Ammon's horn (tissue), 1 donor: ENCODE measurements around the gene AP5M1.
"Not testable (repeated sequence)": the region's sequence is repeated elsewhere in the genome, so short reads cannot be mapped to it uniquely, and the experiment has no call there.

ENCODE experiments used
- DNase-seq: peaks from one replicate; pipeline ENCODE4 v3.0.0-alpha.2; 2016; ENCODE audit warnings: low spot score

AP5M1 gene

GRCh38 chr14:57291692-57292647 lies 23.2 kb downstream of the AP5M1 start:
- DNase-seq: no peak

GRCh38 chr14:57293866-57294837 lies 25.4 kb downstream of the AP5M1 start:
- DNase-seq: no peak

- no peak for DNase-seq
Observed at GRCh38 chr14:57295239-57295638, 26.5 kb downstream of the AP5M1 start.

- DNase-seq: no peak
Observed at GRCh38 chr14:57297852-57298251, 29.1 kb downstream of the AP5M1 start.

GRCh38 chr14:57299511-57299910 lies 30.7 kb downstream of the AP5M1 start:
- DNase-seq: no peak

- no peak for DNase-seq
Observed at GRCh38 chr14:57302883-57303282, 34.1 kb downstream of the AP5M1 start.

- DNase-seq: no peak
Observed at GRCh38 chr14:57314396-57315089, 45.8 kb downstream of the AP5M1 start.

GRCh38 chr14:57317248-57317833 lies 48.6 kb downstream of the AP5M1 start:
- peak; percentile 79 for DNase-seq

- no peak for DNase-seq
Observed at GRCh38 chr14:57319636-57320192, 50.9 kb downstream of the AP5M1 start.

GRCh38 chr14:57323721-57324120 lies 55.0 kb downstream of the AP5M1 start:
- no peak for DNase-seq

GRCh38 chr14:57326253-57326652 lies 57.5 kb downstream of the AP5M1 start:
- DNase-seq: no peak

GRCh38 chr14:57329833-57330232 lies 61.1 kb downstream of the AP5M1 start:
- no peak for DNase-seq

- DNase-seq: not testable (repeated sequence)
Observed at GRCh38 chr14:57332475-57332874, 63.7 kb downstream of the AP5M1 start.

GRCh38 chr14:57333726-57334125 lies 65.0 kb downstream of the AP5M1 start:
- DNase-seq: not testable (repeated sequence)

- DNase-seq: not testable (repeated sequence)
Observed at GRCh38 chr14:57343545-57344297, 75.0 kb downstream of the AP5M1 start.

GRCh38 chr14:57345106-57345505 lies 76.3 kb downstream of the AP5M1 start:
- DNase-seq: no peak

- DNase-seq: no peak
Observed at GRCh38 chr14:57346741-57347140, 78.0 kb downstream of the AP5M1 start.
